ENCODE measurements around the gene MIDN.
A peak's percentile ranks its signal among the peaks of the same experiment; 100 is the strongest.

The MIDN gene

GRCh38 chr19:1251330-1252220, 3.2 kb downstream of the MIDN start:
- TF ChIP-seq, protein P1, sequence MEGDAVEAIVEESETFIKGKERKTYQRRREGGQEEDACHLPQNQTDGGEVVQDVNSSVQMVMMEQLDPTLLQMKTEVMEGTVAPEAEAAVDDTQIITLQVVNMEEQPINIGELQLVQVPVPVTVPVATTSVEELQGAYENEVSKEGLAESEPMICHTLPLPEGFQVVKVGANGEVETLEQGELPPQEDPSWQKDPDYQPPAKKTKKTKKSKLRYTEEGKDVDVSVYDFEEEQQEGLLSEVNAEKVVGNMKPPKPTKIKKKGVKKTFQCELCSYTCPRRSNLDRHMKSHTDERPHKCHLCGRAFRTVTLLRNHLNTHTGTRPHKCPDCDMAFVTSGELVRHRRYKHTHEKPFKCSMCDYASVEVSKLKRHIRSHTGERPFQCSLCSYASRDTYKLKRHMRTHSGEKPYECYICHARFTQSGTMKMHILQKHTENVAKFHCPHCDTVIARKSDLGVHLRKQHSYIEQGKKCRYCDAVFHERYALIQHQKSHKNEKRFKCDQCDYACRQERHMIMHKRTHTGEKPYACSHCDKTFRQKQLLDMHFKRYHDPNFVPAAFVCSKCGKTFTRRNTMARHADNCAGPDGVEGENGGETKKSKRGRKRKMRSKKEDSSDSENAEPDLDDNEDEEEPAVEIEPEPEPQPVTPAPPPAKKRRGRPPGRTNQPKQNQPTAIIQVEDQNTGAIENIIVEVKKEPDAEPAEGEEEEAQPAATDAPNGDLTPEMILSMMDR (conservative IDR thresholded peaks at IDR 0.05; ENCODE audit: low read depth): no peak
- ChIA-PET POLR2A (ENCODE audit: low non-redundant PET) (interaction anchor here (1.2 kb wide), 1 partner anchor 18 kb away, joined by 4 read pairs; the partner anchor contains the start of gene CIRBP), CTCF (no interaction called here)
- no peak for DNase-seq (ENCODE audit: low spot score)
- H3K27ac ChIP-seq: peak overlapping the region; percentile 100

GRCh38 chr19:1252221-1252820, 3.9 kb downstream of the MIDN start:
- ChIA-PET CTCF (interaction anchor here (0.8 to 1.9 kb wide), 2 partner anchors 8 to 15 kb away, joined by 6 to 9 read pairs; no protein-coding TSS in a partner anchor), POLR2A (ENCODE audit: low non-redundant PET) (interaction anchor here (0.6 to 1.4 kb wide), 6 partner anchors 10 to 497 kb away, joined by 3 to 14 read pairs (median 8); partner anchors contain the start of gene CIRBP)
- DNase-seq (ENCODE audit: low spot score): peak; percentile 54
- peak overlapping the region; percentile 100 for H3K27ac ChIP-seq
- TF ChIP-seq, protein P1 (conservative IDR thresholded peaks at IDR 0.05; ENCODE audit: low read depth): no peak

DNA sequence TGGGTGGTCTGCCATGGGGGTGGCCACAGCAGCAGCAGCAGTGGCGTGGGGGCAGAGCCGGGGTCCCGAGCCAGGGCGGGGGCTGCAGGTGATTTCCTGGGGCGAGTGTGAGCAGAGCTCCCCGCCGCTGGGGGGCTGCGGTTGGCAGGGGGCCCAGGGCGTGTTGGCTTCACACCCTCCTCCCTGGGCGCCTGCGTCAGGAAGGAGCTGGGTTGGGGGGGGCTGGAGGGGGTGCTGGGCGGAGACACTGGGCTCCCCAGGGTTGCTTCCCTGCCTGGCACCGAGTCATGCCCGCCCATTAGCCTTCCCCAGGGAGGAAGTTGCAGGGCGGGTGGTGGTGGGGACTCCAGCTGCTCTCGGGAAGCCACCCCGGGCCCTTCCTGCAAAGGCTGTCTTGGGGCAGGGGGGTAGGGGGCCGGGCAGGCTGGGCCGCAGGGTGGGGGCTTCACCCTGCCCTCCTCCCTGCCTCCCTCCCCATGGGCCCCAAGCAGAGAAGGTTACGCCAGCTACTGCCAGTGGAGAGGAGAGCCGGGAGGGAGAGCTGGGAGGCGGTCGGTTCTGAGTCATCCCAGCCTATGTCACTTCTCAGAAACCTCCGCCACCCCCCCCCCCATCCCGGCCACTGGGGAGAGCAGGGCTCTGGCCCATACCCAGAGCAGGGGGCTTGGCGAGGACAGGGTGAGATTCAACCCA, 4.6 kb downstream of the MIDN start:
- DNase-seq (ENCODE audit: low spot score): peak; percentile 85

GRCh38 chr19:1253514-1254080, 5.2 kb downstream of the MIDN start:
- DNase-seq (ENCODE audit: low spot score): no peak
- H3K27ac ChIP-seq: peak overlapping the region; percentile 100
- TF ChIP-seq, protein P1 (conservative IDR thresholded peaks at IDR 0.05; ENCODE audit: low read depth): no peak
- ChIA-PET CTCF (interaction anchor here (0.8 to 2.6 kb wide), 3 partner anchors 9 to 13 kb away, joined by 6 to 9 read pairs (median 9); no protein-coding TSS in a partner anchor), POLR2A (ENCODE audit: low non-redundant PET) (interaction anchor here (0.5 to 1.4 kb wide), 7 partner anchors 8 to 20 kb away, joined by 3 to 14 read pairs (median 7); partner anchors contain the start of gene CIRBP)

More for the DNA sequence above, 4.6 kb downstream of the MIDN start:
- POLR2A ChIA-PET (ENCODE audit: low non-redundant PET): interaction anchor here (0.5 to 1.4 kb wide), 7 partner anchors 9 to 497 kb away, joined by 3 to 14 read pairs (median 7); partner anchors contain the start of gene CIRBP
- TF ChIP-seq, protein P1 (conservative IDR thresholded peaks at IDR 0.05; ENCODE audit: low read depth): no peak
- CTCF ChIA-PET: interaction anchor here (0.8 to 1.9 kb wide), 2 partner anchors 9 to 14 kb away, joined by 6 to 9 read pairs; no protein-coding TSS in a partner anchor
- H3K27ac ChIP-seq: peak overlapping the region; percentile 100

- TF ChIP-seq, protein P1 (conservative IDR thresholded peaks at IDR 0.05; ENCODE audit: low read depth): no peak
- ChIA-PET CTCF (interaction anchor here (1.9 to 2.6 kb wide), 2 partner anchors 10 to 13 kb away, joined by 9 read pairs; no protein-coding TSS in a partner anchor), POLR2A (ENCODE audit: low non-redundant PET) (interaction anchor here (0.6 kb wide), 1 partner anchor 13 kb away, joined by 4 read pairs; no protein-coding TSS in a partner anchor)
- H3K27ac ChIP-seq: peak overlapping the region; percentile 100
- no peak for DNase-seq (ENCODE audit: low spot score)
Measured at GRCh38 chr19:1254081-1254527, 5.7 kb downstream of the MIDN start.

Measured in RWPE1 (cell line).